Measurements from ENCODE around the gene EDDM13.
"Not testable (repeated sequence)": the region's sequence is repeated elsewhere in the genome, so short reads cannot be mapped to it uniquely, and the experiment has no call there.

Gene EDDM13

DNA sequence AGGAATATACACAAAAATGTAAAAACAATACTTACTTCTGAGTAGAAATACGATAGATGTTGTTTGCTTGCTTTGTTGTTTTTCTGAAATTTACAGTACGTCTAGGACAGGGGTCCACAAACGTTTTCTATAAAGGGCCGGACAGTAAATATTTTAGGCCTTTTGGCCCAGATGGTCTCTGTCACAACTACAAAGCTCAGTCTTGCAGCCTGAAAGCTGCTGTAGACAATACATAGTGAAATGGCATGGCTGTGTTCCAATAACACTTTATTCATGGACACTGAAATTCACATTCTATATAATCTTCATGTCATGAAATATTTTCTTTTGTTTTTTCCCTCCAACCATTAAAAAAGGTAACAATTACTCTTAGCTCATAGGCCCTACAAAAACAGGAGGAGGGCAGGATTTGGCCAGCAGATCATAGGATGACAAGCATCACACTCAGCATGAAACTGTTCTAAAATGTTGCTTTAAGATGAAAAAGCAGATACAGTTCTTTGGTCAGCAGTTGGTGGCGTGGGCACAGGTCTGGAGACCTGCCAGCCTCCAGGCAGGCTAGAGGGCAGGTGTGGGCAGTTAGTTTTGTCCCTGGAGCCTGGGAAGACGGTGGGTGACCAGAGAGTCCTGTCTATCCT is at the start of gene EDDM13:
EDDM13 (plus strand) TSS at position 588 of the 638 bp plus-strand sequence. CDS start 87 bp downstream, outside the sequence.
- in situ Hi-C loops (cut with MboI; ENCODE audit: low sequenced_read_pairs), result no loop called here

GRCh38 chr19:56222901-56223300 is 49.6 kb upstream of the EDDM13 start:
- in situ Hi-C loops (cut with MboI; ENCODE audit: low sequenced_read_pairs), result no loop called here

GRCh38 chr19:56223481-56223880 is 49.1 kb upstream of the EDDM13 start:
- in situ Hi-C loops (cut with MboI; ENCODE audit: low sequenced_read_pairs), result no loop called here

DNA sequence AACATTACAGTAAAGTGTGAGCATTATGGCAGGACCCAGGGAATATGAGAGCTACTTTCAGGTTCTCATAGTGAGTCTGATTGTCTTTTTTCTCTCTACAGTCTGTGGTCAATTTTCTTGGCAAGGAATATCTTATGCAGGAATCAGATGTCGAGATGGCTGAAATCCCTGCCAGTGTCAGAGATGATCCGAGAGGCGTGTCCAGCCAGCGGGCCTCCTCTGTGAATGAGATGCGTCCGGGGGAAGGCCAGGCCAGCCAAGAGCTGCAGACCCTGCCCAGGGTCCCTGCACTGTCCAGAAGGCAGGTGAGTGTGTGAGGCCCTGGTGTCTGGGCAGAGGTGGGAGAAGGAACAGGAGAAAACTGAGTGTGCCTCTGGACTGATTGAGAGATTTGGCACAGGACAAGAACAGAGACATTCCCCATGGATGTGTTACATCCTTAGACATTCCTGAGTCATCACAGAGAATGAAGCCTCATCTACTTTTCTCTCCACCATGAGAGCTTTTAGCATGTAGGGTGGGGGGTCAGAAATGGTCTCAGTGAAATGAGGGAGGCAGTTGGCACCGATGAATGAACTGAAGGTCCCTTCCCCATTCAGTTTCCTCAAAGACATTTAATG is 27.3 kb upstream of the EDDM13 start:
- in situ Hi-C loops (cut with MboI; ENCODE audit: low sequenced_read_pairs), result no loop called here

DNA sequence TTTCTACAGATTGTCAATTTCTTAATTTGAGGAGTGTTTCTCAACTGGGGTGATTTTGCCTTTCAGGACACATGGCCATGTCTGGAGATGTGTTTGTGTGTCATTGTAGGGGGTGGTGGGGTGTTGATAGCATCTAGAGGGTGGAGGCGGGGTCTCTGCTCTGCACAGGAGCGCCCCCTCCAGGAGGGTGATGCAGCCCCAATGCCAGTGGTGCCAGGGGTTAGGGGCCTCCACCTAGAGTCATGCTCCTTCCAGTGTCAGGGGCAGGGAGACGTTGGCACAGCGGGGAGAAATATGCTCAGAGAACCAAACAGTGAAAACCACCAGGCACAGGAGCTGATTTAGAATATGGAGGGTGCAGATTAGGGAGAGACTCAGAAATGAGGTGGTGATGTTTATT is 26.8 kb upstream of the EDDM13 start:
- in situ Hi-C loops (cut with MboI; ENCODE audit: low sequenced_read_pairs), result not testable (repeated sequence)

GRCh38 chr19:56248736-56249338 is 23.7 kb upstream of the EDDM13 start:
- in situ Hi-C loops (cut with MboI; ENCODE audit: low sequenced_read_pairs), result not testable (repeated sequence)

DNA sequence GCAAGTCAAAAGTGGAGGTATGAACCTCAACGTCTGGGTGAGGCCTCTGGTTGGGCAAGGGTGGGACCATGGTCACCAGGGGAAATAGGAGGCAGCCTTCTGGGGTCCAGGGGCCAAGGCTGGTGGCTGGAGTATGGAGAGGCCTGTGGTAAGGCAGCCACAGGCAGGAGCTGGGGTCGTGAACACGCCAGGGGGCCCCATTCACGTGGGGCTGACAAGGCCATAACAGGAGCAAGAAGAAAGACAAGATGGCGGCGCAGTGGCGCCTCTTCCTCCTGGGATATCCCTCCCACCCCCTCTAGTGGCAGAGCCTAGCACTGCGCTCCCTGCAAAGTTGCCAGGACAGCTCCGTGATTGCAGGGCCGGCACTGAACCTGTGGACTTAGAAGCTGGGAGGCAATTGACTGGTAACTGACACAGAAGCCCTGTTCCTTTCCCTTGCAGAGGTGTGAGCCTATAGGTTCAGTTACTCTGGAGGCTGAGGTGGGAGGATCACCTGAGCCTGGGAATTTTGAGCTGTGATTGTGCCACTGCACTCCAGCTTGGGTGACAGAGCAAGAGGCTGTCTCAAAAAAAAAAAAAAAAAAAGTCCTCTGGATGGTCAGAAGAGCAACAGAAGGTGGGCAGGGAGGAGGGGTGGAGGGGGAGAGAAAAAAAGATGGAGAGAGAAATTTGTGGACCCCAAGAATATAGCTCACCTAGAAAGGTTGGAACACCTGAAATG is 19.7 kb upstream of the EDDM13 start:
- in situ Hi-C loops (cut with MboI; ENCODE audit: low sequenced_read_pairs), result no loop called here

- in situ Hi-C loops (cut with MboI; ENCODE audit: low sequenced_read_pairs), result no loop called here
Observed at GRCh38 chr19:56253737-56254136, 18.8 kb upstream of the EDDM13 start.

DNA sequence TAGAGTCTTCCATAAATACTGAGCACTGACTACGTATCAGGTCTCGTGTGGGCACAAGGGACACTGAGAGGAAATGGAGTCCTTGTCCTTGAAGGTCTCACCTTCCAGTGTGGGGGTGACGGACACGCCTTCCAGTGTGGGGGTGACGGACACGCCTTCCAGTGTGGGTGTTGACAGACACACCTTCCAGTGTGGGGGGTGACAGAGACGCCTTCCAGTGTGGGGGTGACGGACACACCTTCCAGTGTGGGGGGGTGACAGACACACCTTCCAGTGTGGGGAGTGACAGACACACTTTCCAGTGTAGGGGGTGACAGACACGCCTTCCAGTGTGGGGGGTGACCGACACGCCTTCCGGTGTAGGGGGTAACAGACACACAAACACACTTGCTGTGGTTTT is 14.3 kb upstream of the EDDM13 start:
- in situ Hi-C loops (cut with MboI; ENCODE audit: low sequenced_read_pairs), result no loop called here

DNA sequence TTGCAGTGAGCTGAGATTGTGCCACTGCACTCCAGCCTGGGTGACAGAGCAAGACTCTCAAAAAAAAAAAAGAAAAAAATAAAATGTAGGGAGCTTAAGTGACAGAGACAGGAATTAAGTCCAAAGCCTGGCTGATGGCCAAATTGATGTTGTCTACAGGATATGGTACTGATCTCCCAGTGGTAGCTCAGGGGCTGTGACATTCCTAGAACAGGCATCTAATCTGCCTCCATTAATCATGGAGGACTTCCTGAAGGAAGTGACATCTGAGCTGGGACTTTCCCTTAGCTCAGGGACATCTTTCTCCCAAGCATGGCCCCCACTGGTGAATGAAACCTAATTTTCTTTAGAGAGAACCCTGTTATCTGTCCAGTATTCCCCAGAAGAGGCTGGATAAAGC is 11.4 kb upstream of the EDDM13 start:
- in situ Hi-C loops (cut with MboI; ENCODE audit: low sequenced_read_pairs), result no loop called here

DNA sequence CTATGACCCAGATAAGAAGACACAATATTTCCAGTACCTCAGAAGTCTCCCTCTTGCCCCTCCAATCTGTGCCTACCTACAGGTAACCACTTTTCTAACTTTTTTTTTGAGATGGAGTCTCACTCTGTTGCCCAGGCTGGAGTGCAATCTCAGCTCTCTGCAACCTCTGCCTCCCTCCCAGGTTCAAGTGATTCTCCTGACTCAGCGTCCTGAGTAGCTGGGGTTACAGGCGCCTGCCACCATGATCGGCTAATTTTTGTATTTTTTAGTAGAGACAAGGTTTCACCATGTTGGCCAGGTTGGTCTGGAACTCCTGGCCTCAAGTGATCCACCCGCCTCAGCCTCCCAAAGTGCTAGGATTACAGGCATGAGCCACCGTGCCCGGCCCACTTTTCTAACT is 10.6 kb upstream of the EDDM13 start:
- in situ Hi-C loops (cut with MboI; ENCODE audit: low sequenced_read_pairs), result not testable (repeated sequence)

GRCh38 chr19:56263319-56263718 is 9.2 kb upstream of the EDDM13 start:
- in situ Hi-C loops (cut with MboI; ENCODE audit: low sequenced_read_pairs), result no loop called here

- in situ Hi-C loops (cut with MboI; ENCODE audit: low sequenced_read_pairs), result no loop called here
Observed at GRCh38 chr19:56266051-56266450, 6.5 kb upstream of the EDDM13 start.

- in situ Hi-C loops (cut with MboI; ENCODE audit: low sequenced_read_pairs), result no loop called here
Observed at GRCh38 chr19:56269348-56269747, 3.2 kb upstream of the EDDM13 start.

GRCh38 chr19:56270676-56271075 is 1.9 kb upstream of the EDDM13 start:
- in situ Hi-C loops (cut with MboI; ENCODE audit: low sequenced_read_pairs), result no loop called here

DNA sequence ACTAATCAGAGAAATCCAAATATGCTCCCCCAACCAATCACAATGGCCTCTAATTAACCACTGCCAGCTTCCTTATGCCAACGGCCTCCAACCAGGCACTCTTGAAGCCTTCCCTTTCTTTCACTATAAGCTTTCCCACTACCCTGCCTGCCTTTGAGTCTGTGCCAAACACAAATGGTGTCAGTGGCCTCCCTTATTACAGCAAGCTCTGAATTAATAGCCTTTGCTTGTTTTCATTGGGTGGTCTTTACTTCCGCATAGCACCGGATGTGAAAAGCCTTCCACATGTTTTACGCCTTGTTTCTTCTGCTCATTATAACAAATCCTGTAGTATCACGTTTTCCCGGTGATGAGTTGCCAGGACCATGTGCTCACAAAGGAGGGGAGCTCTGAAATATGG is 1.4 kb upstream of the EDDM13 start:
- in situ Hi-C loops (cut with MboI; ENCODE audit: low sequenced_read_pairs), result no loop called here

DNA sequence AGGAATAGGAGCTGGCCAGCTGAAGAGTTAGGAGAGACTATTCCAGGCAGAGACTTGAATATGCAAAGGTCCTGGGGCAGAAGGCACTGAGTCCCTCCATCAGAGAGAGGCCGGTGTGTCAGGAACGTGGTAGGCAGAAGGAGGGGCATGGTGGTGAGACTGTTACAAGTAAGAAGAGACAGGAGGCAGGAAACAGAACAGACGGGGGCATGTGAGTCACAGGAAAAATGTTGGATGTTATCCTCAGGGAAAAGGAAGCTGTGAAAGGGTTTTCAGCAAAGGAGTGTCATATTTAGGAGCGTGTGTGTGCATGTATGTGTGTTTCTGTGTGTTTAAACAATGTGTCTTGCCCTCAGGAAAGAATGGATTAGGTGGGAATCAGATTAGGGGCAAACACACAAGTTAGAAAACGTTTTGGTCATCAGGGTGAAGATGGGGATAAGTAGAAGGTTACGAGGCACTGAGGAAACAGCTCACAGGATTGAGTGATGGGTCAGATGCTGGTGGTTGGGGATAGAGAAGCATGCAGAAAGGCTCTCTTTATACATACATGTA is 1.1 kb downstream of the EDDM13 start:
- in situ Hi-C loops (cut with MboI; ENCODE audit: low sequenced_read_pairs), result no loop called here

DNA sequence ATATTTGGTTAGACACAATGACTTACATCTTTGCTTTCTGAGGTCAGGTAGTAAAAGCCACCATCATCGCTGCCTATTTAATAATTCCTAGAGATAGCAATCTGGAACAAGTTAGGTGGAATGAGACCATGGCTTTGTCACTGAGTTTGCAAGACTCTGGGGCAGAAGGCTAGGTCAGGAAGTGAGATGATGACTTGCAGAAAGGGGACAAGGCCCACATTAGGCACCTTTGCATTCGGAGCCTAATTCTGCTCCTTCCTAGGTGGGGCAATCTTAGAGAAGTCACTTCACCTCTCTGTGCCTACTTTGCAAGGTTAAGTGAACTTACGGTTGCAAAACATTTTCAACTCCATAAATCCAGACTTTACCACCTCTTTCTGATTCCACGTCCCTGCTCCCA is 10.3 kb downstream of the EDDM13 start:
- in situ Hi-C loops (cut with MboI; ENCODE audit: low sequenced_read_pairs), result no loop called here

- in situ Hi-C loops (cut with MboI; ENCODE audit: low sequenced_read_pairs), result no loop called here
Observed at GRCh38 chr19:56284746-56285145, 12.2 kb downstream of the EDDM13 start.

- in situ Hi-C loops (cut with MboI; ENCODE audit: low sequenced_read_pairs), result no loop called here
Observed at GRCh38 chr19:56290104-56290503, 17.6 kb downstream of the EDDM13 start.

DNA sequence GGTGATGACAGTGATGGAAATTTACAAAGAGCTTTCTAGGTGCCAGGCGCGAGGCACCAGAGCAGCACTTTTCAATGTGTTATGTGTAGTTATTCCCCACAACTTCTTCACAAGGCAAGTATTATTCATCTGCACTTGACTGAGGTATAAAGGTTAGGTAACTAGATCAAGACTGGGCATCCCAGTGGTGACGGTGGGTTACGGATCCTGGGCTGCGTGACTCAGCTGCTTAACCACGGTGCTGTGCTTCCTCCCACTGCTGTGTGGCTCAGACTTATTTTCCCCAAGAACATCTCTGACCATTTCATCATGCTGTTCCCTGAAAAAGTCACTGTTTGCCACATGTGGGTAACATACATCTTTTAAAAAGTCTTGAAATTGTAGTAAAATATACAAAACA is 19.3 kb downstream of the EDDM13 start:
- in situ Hi-C loops (cut with MboI; ENCODE audit: low sequenced_read_pairs), result no loop called here

- in situ Hi-C loops (cut with MboI; ENCODE audit: low sequenced_read_pairs), result no loop called here
Observed at GRCh38 chr19:56294549-56294948, 22.0 kb downstream of the EDDM13 start.

Data from hTERT RPE-1 (cell line).